ENCODE results near the gene TDRD6. TPM values are rescaled to one million over a fixed set of nuclear protein-coding genes. Genes with fewer than 3 reads are reported as not detected.

The TDRD6 gene
- total and polyA plus RNA-seq, 2 donors (not counting 3 experiments of a cell fraction or from before 2014, with no cell fraction given) = under 0.01 TPM; not detected in 1

GRCh38 chr6:46688966-46689335 is 1.3 kb downstream of the TDRD6 start:
- no peaks in the 10 kb centered on the region for H3K36me3 ChIP-seq (ENCODE audit: control insufficient read depth in 2 of 2, extremely low read depth in 1 of 2, insufficient read depth in 2 of 2, low read length in 2 of 2)
- no peaks in the 10 kb centered on the region for H3K4me1 ChIP-seq (ENCODE audit: control insufficient read depth, extremely low read depth, insufficient read depth, low read length)
- intact Hi-C loops (cut with micrococcal nuclease) = no loop called here
- H3K9me3 ChIP-seq (replicated peaks; ENCODE audit: control insufficient read depth, insufficient read depth, low read length) = no peaks in the 10 kb centered on the region
- peaks cover 0 to 3% of the 10 kb centered on the region in 2 experiments for H3K27me3 ChIP-seq (ENCODE audit: control insufficient read depth in 2 of 2, insufficient read depth in 2 of 2, low read length in 2 of 2)
- no peak for DNase-seq (ENCODE audit: low read depth, low spot score)
- no peak overlapping the region for H3K9ac ChIP-seq (replicated peaks; ENCODE audit: extremely low read depth, insufficient read depth, low read length)
- ChIA-PET POLR2A (no interaction called here), CTCF (no interaction called here)
- no peak overlapping the region for H2AFZ ChIP-seq (ENCODE audit: low read depth, low read length)
- no peaks in the 10 kb centered on the region for H3K9me1 ChIP-seq (replicated peaks; ENCODE audit: control insufficient read depth, extremely low read depth, insufficient read depth, low read length)
- H4K20me1 ChIP-seq (replicated peaks; ENCODE audit: control insufficient read depth, extremely low read depth, insufficient read depth, low read length) = no peaks in the 10 kb centered on the region
- no peak for FAIRE-seq
- TF ChIP-seq POLR2AphosphoS5 (IDR thresholded peaks at IDR 0.05; ENCODE audit: insufficient read depth, low read depth, low read length) (no peak), POLR2A (IDR thresholded peaks at IDR 0.05; ENCODE audit: low read depth, low read length) (no peak), CTCF (IDR thresholded peaks at IDR 0.05; ENCODE audit: extremely low read depth in 1 of 2, insufficient read depth in 1 of 2, low read depth in 1 of 2, low read length in 2 of 2) (no peak), FOS (IDR thresholded peaks at IDR 0.05; ENCODE audit: borderline replicate concordance, insufficient read depth, low read length) (no peak), EZH2 (IDR thresholded peaks at IDR 0.05; ENCODE audit: borderline replicate concordance, low read depth, low read length, severe bottlenecking) (no peak), MYC (IDR thresholded peaks at IDR 0.05; ENCODE audit: low read depth, low read length) (no peak), MAX (IDR thresholded peaks at IDR 0.05; ENCODE audit: insufficient read depth, insufficient read length) (no peak), GATA2 (IDR thresholded peaks at IDR 0.05; ENCODE audit: insufficient read depth, insufficient read length, low read depth, low read length) (no peak), JUN (IDR thresholded peaks at IDR 0.05; ENCODE audit: borderline replicate concordance, insufficient read depth, insufficient read length, low read depth) (no peak)
- dilution Hi-C loops (cut with MboI; ENCODE audit: extremely low pct_ligation_motif_present, low sequenced_read_pairs) = no loop called here
- BruUV-seq (replicated peaks) = no TSS peak
- no peaks in the 10 kb centered on the region for H3K79me2 ChIP-seq (ENCODE audit: control insufficient read depth, insufficient read depth, low read length)
- no peak overlapping the region for H3K27ac ChIP-seq (ENCODE audit: insufficient read depth, low read depth, low read length)
- H3K4me3 ChIP-seq (replicated peaks in 1 of 3; ENCODE audit: insufficient read depth in 1 of 3, low read depth in 1 of 3, low read length in 3 of 3) = no peak overlapping the region
- no peak overlapping the region for H3K4me2 ChIP-seq (ENCODE audit: insufficient read depth, low read length)

All from endothelial cell of umbilical vein (primary cell).